ENCODE results near the gene OSBPL10.

Gene OSBPL10

DNA sequence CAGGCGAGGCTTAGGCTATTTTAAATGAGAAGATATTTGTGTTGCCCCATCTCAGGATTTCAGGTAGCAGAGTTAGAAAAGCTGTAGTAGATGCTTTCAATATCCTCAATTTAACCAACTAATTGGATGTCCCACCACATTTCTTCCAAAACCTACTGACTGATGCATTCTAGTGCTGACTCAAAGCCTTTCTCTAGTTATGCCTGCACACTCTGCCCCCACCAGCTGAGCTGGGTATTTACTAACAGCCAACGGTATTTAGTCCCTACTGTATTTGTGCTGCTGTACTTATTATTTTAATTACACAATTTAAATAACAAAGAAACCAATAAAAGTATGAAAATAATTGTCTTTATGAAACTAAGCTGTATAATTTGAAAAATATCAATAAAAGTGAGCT, 139.5 kb downstream of the OSBPL10 start:
- WGBS (ENCODE audit: insufficient coverage, insufficient read length): no CpG with 5 or more reads among the region's 2 CpGs
- no peak overlapping the region for H3K4me3 ChIP-seq (ENCODE audit: low read length)
- H3K36me3 ChIP-seq (ENCODE audit: control insufficient read depth, insufficient read depth, low read length): no peaks in the 10 kb centered on the region
- H3K4me1 ChIP-seq (ENCODE audit: control insufficient read depth, insufficient read depth, low read length): peaks cover 7% of the 10 kb centered on the region; the same call in 1 of the 2 replicates
- H3K9me3 ChIP-seq (ENCODE audit: control insufficient read depth, insufficient read depth, low read length): no peaks in the 10 kb centered on the region
- H3K27me3 ChIP-seq (ENCODE audit: control insufficient read depth, insufficient read depth, low read length): no peaks in the 10 kb centered on the region
- DNase-seq (ENCODE audit: low read depth, low spot score): no peak
- H3K27ac ChIP-seq (ENCODE audit: low read length): no peak overlapping the region

DNA sequence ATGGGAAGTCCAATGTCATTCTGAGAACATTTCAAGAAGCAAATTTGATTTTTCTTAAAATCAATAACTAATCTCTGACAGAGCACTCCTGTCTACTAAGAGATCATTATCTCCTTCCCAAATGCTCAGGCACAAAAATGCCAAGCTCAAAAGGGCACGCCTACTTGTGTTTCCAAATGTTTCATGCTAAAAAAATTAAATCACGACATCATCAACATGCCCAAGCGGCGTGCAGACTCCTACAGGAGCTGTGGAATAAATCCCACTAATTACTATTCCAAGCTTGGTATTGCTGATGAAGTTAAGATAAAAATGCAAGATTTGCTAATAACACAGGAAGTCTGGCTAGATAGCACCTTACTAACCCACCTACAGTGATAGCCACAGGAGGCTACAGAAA, 140.8 kb downstream of the OSBPL10 start:
- no CpG with 5 or more reads among the region's 4 CpGs for WGBS (ENCODE audit: insufficient coverage, insufficient read length)
- Histone ChIP-seq H3K9me3 (ENCODE audit: control insufficient read depth, insufficient read depth, low read length) (no peaks in the 10 kb centered on the region), H3K27ac (ENCODE audit: low read length) (no peak overlapping the region), H3K27me3 (ENCODE audit: control insufficient read depth, insufficient read depth, low read length) (no peaks in the 10 kb centered on the region), H3K4me3 (ENCODE audit: low read length) (no peak overlapping the region), H3K36me3 (ENCODE audit: control insufficient read depth, insufficient read depth, low read length) (no peaks in the 10 kb centered on the region), H3K4me1 (ENCODE audit: control insufficient read depth, insufficient read depth, low read length) (peaks cover 8% of the 10 kb centered on the region; the same call in 1 of the 2 replicates)
- DNase-seq (ENCODE audit: low read depth, low spot score): no peak

DNA sequence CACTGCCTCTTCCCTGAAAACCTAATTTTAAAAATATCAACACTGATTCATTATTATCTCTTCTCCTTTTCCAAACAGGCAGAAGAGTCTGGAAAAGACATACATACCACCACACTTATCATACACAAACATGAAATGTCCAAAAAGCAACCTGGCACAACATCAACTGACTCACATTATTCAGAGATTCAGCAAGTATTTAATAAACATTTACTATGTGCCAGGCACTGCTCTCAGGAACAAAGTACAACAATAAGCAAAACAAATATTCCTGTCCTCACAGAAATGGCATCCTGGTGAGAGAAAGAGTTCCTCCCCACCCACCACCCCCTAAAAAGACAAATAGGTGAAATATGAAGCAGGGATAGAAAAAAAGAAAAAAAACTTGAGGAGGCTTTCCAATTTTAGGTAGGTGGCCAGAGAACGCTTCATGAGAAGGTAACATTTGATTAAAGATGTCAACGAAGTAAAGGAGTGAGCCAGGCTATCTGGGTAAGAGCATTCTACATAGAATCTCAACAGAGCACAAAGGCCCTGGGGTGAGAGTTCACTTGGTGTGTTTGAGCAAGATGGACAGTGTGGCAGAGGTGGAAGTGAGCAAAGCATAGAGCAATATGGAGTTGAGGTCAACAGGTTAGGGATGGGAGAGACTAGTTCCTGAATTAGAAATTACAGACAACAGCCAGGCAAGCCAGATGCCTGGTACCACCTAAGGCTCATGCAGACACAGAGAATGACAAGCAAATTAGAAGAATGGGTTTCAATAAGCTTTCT, 141.7 kb downstream of the OSBPL10 start:
- no peak overlapping the region for H3K4me3 ChIP-seq (ENCODE audit: low read length)
- no peaks in the 10 kb centered on the region for H3K27me3 ChIP-seq (ENCODE audit: control insufficient read depth, insufficient read depth, low read length)
- H3K36me3 ChIP-seq (ENCODE audit: control insufficient read depth, insufficient read depth, low read length): no peaks in the 10 kb centered on the region
- H3K9me3 ChIP-seq (ENCODE audit: control insufficient read depth, insufficient read depth, low read length): no peaks in the 10 kb centered on the region
- H3K27ac ChIP-seq (ENCODE audit: low read length): no peak overlapping the region
- no peak for DNase-seq (ENCODE audit: low read depth, low spot score)
- peaks cover 8% of the 10 kb centered on the region; the same call in 1 of the 2 replicates for H3K4me1 ChIP-seq (ENCODE audit: control insufficient read depth, insufficient read depth, low read length)
- WGBS (ENCODE audit: insufficient coverage, insufficient read length): no CpG with 5 or more reads among the region's 2 CpGs

DNA sequence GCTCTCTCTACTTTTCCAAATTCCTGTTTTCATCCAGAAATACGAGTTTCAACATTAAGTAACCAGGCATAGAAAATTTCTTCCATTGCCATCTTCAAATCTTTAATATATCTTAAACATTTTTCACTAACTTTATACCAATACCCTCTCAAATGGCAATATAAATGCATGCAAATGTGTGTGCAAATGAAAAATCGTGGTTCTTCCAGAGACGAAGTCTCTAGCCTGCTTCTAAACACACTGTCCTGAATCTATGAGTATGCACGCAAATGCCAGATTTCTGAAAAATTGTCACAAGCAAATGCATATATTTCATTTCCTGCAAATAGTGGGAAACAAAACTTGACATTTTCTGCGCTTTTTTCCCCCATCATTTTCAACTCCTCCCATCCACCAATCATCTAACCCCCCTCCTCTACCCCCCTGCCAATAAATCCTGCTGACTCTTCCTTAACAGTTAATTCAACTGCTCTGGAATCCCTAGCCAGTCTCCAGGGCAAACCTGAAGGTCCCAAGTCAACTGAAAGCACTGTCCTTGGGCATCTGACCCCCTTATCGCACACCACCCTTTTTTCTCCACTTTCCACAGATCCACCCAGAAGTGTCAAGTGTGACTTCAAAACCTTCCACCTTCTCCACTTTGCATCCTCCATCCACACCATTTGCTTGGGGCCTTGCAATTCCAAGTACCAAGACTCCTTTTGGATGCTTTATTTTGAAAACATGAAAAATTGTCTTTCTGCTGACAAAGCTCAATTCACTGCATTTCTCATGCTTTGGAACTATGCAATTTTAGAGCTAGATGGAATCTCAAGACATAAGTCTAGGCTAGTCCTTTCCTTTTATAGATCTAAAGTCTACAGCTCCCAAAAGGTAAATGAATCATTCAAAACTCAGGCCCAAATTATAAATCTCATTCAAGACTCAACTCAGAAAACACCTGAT, 144.7 kb downstream of the OSBPL10 start:
- WGBS (ENCODE audit: insufficient coverage, insufficient read length): 100% methylated on average over 2 of the region's 6 CpGs
- Histone ChIP-seq H3K27me3 (ENCODE audit: control insufficient read depth, insufficient read depth, low read length) (no peaks in the 10 kb centered on the region), H3K9me3 (ENCODE audit: control insufficient read depth, insufficient read depth, low read length) (no peaks in the 10 kb centered on the region), H3K4me3 (ENCODE audit: low read length) (no peak overlapping the region), H3K36me3 (ENCODE audit: control insufficient read depth, insufficient read depth, low read length) (no peaks in the 10 kb centered on the region), H3K4me1 (ENCODE audit: control insufficient read depth, insufficient read depth, low read length) (peaks cover 6% of the 10 kb centered on the region; the same call in 1 of the 2 replicates), H3K27ac (ENCODE audit: low read length) (no peak overlapping the region)
- no peak for DNase-seq (ENCODE audit: low read depth, low spot score)

DNA sequence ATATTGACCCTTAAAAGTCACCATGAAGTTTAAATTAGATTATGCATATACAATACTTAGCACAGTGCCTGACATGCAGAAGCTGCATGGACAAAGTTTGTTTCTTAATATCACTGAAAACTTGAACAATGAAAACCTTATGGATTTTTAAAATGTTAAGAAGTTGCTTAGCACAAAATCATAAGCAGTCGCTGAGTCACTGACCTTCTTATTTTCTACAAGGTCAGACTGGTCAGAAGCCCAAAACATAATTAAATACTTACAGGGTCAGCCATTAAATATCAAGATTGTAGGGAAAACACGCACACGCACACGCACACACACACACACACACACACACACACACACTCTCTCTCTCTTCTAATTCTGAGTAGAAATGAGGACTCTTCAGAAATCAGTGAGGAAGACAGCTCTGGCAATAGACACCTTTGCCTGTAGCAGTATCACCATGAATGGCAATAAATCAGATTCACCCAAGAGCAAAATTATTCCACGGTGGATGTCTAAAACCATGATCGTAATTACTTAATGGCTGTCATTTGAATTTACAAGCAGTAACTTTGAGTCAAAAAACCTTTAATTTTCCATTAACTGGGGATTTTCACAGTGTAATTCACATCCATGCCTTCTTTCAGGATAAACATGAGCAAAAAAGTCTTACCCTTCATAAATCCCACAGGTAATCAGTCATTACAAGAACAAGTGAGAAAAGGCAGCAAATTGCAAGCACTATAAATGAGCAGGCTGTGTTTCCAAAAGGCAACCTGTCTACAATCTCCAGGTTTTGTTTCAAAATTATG, 147.5 kb downstream of the OSBPL10 start:
- Histone ChIP-seq H3K4me1 (ENCODE audit: control insufficient read depth, insufficient read depth, low read length) (peaks cover 6% of the 10 kb centered on the region; the same call in 1 of the 2 replicates), H3K27ac (ENCODE audit: low read length) (no peak overlapping the region), H3K4me3 (ENCODE audit: low read length) (no peak overlapping the region), H3K9me3 (ENCODE audit: control insufficient read depth, insufficient read depth, low read length) (no peaks in the 10 kb centered on the region), H3K36me3 (ENCODE audit: control insufficient read depth, insufficient read depth, low read length) (no peaks in the 10 kb centered on the region), H3K27me3 (ENCODE audit: control insufficient read depth, insufficient read depth, low read length) (no peaks in the 10 kb centered on the region)
- DNase-seq (ENCODE audit: low read depth, low spot score): no peak
- no CpG with 5 or more reads among the region's 6 CpGs for WGBS (ENCODE audit: insufficient coverage, insufficient read length)

DNA sequence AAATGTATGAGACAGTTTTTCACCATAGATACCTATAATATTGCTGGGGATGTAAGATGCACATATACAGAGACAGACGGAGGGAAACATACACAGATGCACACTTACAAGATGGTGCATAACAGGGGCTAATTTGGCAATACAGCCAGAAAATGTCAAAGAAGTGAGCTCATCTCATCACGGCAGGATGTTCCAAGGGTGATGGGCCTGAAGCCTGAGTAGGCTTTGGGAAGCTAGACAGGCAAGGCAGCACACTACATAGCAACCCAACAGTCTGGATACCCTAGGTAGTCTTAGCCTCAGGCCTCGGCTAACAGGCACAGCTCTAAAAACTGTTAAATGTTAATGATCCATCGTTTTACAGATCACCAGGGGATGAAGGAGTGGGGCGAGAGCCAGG, 148.5 kb downstream of the OSBPL10 start:
- no CpG with 5 or more reads among the region's 5 CpGs for WGBS (ENCODE audit: insufficient coverage, insufficient read length)
- H3K4me3 ChIP-seq (ENCODE audit: low read length): no peak overlapping the region
- H3K36me3 ChIP-seq (ENCODE audit: control insufficient read depth, insufficient read depth, low read length): no peaks in the 10 kb centered on the region
- DNase-seq (ENCODE audit: low read depth, low spot score): no peak
- no peaks in the 10 kb centered on the region for H3K9me3 ChIP-seq (ENCODE audit: control insufficient read depth, insufficient read depth, low read length)
- H3K27ac ChIP-seq (ENCODE audit: low read length): no peak overlapping the region
- H3K4me1 ChIP-seq (ENCODE audit: control insufficient read depth, insufficient read depth, low read length): peaks cover 6% of the 10 kb centered on the region; the same call in 1 of the 2 replicates
- H3K27me3 ChIP-seq (ENCODE audit: control insufficient read depth, insufficient read depth, low read length): no peaks in the 10 kb centered on the region

DNA sequence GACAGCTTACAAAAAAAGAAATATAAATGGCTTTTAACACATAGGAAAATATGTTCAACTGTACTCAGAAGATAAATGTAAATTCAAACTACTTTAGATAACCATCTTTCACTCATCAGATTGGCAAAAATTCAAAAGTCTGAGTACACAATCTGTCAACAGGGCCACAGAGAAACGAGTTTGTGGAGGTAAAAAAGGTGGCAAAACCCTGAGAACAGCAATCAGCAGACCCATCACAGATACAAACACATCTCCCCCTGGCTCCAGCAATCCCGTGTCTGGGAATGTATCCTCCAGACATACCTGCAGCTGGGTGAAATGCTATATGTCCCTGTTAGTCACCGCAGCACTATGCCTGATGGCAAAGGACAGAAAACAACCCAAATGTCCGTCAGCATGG, 149.5 kb downstream of the OSBPL10 start:
- no peaks in the 10 kb centered on the region for H3K9me3 ChIP-seq (ENCODE audit: control insufficient read depth, insufficient read depth, low read length)
- H3K36me3 ChIP-seq (ENCODE audit: control insufficient read depth, insufficient read depth, low read length): no peaks in the 10 kb centered on the region
- H3K4me1 ChIP-seq (ENCODE audit: control insufficient read depth, insufficient read depth, low read length): peaks cover 6% of the 10 kb centered on the region; the same call in 1 of the 2 replicates
- no peak for DNase-seq (ENCODE audit: low read depth, low spot score)
- H3K27ac ChIP-seq (ENCODE audit: low read length): no peak overlapping the region
- no peak overlapping the region for H3K4me3 ChIP-seq (ENCODE audit: low read length)
- no peaks in the 10 kb centered on the region for H3K27me3 ChIP-seq (ENCODE audit: control insufficient read depth, insufficient read depth, low read length)
- WGBS (ENCODE audit: insufficient coverage, insufficient read length): no CpG with 5 or more reads among the region's 4 CpGs

DNA sequence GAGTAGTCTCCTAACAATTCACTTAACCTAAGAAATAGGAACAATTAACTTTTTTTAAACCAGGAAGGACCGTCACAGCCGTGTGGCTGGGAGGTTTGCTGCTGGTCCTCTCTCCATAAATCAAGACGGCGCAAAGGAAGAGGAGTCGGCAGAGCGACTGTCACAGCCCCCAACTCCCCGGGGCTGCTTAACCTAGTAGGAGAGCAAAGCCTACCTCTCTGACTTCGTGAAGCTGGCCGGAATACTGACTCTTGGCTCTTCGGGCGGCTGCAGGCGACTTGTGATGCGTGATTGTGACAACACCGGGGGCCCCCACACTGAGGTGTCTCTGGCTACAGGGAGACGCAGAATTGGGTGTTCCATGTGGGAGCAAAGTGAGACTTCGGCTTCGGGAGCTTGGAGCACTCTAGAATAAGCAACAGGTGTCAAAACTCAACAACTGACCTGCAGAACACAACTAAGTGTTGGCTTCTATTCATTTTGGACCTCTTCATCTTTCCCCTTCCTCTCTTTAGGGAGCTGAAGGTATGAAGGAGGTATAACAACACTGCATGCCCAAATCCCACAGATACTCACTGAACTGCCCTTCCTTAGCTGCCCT, 151.1 kb downstream of the OSBPL10 start:
- no peaks in the 10 kb centered on the region for H3K27me3 ChIP-seq (ENCODE audit: control insufficient read depth, insufficient read depth, low read length)
- no peaks in the 10 kb centered on the region for H3K9me3 ChIP-seq (ENCODE audit: control insufficient read depth, insufficient read depth, low read length)
- no CpG with 5 or more reads among the region's 17 CpGs for WGBS (ENCODE audit: insufficient coverage, insufficient read length)
- H3K27ac ChIP-seq (ENCODE audit: low read length): no peak overlapping the region
- no peak overlapping the region for H3K4me3 ChIP-seq (ENCODE audit: low read length)
- no peak for DNase-seq (ENCODE audit: low read depth, low spot score)
- peaks cover 4% of the 10 kb centered on the region; the same call in 1 of the 2 replicates for H3K4me1 ChIP-seq (ENCODE audit: control insufficient read depth, insufficient read depth, low read length)
- no peaks in the 10 kb centered on the region for H3K36me3 ChIP-seq (ENCODE audit: control insufficient read depth, insufficient read depth, low read length)

DNA sequence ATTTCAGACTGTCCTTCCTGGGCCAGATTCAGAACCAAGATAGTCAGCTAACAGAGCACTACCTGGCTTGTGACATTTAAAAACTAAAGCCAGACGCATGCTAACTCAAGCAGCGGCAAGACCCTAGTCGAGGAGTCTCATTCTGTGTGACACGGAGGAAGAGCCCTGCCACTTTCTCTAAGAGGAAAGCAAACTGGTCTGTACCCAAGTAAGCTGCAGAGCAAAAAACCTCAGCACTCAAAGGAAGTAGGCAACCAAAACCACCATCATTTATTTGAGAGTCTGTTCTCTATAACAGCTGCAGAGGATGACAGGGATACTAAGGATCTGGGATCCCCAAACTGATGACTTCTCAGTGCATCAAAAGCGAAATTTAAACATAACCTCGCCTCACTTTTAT, 152.1 kb downstream of the OSBPL10 start:
- Histone ChIP-seq H3K27me3 (ENCODE audit: control insufficient read depth, insufficient read depth, low read length) (no peaks in the 10 kb centered on the region), H3K4me1 (ENCODE audit: control insufficient read depth, insufficient read depth, low read length) (peaks cover 4% of the 10 kb centered on the region; the same call in 1 of the 2 replicates), H3K36me3 (ENCODE audit: control insufficient read depth, insufficient read depth, low read length) (no peaks in the 10 kb centered on the region), H3K9me3 (ENCODE audit: control insufficient read depth, insufficient read depth, low read length) (no peaks in the 10 kb centered on the region), H3K27ac (ENCODE audit: low read length) (no peak overlapping the region), H3K4me3 (ENCODE audit: low read length) (no peak overlapping the region)
- no peak for DNase-seq (ENCODE audit: low read depth, low spot score)
- no CpG with 5 or more reads among the region's 6 CpGs for WGBS (ENCODE audit: insufficient coverage, insufficient read length)

Data from iPS DF 6.9 (cell line).